COLO668 (cell line): ENCODE results near the gene FEM1C.

Source experiments
- DNase-seq: peaks from one replicate; lab custom pipeline; 2025; ENCODE audit not compliant: unreplicated experiment; lab: John Stamatoyannopoulos, UW

Gene FEM1C, protein sequence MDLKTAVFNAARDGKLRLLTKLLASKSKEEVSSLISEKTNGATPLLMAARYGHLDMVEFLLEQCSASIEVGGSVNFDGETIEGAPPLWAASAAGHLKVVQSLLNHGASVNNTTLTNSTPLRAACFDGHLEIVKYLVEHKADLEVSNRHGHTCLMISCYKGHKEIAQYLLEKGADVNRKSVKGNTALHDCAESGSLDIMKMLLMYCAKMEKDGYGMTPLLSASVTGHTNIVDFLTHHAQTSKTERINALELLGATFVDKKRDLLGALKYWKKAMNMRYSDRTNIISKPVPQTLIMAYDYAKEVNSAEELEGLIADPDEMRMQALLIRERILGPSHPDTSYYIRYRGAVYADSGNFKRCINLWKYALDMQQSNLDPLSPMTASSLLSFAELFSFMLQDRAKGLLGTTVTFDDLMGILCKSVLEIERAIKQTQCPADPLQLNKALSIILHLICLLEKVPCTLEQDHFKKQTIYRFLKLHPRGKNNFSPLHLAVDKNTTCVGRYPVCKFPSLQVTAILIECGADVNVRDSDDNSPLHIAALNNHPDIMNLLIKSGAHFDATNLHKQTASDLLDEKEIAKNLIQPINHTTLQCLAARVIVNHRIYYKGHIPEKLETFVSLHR

DNA sequence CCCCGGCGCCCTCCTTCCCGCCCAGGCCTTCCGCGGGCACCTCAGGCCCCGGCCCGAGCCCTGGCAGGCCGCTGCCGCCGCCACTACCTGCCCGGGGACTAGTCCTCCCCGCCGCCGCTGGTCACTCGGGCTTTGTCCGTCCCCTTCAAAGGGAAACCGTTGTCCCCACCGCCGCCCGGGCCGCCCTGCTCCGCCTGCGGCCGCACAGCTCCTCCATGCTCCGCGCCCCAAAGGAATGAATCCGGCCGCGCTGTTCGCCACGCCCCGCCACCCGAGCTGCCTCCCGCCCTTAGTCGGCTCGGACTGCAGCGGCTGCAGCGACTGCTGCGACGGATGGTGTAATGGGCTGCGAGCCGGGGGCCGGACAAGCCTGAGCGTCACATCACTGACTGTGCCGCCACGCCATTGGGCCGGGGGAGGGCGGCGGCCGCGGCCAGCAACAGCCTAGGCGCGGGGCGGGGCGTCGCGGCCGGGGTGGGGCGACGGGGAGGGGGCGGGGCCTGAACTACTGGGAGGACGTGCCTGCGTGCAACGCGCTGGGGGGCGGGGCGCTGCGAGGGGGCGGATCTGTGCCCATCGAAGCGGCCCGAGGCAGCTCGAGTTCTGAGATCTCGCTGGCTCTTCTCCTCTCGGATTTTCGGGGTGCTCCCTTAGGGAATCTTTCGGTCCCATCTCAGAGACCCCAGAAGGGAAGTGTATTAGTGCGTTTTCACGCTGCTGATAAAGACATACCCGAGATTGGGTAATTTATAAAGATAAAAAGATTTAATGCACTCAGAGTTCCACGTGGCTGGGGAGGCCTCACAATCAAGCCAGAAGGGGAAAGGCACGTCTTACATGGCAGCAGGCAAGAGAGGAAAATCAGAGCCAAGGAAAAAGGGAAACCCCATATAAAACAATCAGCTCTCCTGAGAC, at the start of gene FEM1C:
TSS of gene FEM1C (minus strand) at position 340 of the 915 bp plus-strand sequence. CDS start 1,282 bp downstream, outside the sequence.
- DNase-seq: peak; percentile 93

DNA sequence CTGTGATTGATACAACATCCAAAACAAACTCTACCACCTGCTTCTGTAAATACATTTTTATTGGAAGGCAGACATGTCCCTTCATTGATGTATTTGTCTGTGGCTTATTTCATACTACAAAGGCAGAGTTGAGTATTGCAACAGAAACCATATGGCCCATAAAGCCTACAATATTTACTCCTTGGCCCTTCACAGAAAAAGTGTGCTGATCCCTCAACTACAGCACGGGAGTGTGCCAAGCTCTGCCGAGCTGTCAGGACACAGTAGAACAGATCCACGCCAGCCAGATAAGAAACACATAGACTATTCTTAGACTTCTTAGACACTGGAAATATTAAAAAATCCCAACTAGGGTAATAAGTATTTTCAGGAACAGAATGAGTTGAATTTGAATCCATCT, 44.5 kb upstream of the FEM1C start:
- DNase-seq: no peak

- no peak for DNase-seq
Measured at GRCh38 chr5:115588640-115589039, 44.1 kb upstream of the FEM1C start.

DNA sequence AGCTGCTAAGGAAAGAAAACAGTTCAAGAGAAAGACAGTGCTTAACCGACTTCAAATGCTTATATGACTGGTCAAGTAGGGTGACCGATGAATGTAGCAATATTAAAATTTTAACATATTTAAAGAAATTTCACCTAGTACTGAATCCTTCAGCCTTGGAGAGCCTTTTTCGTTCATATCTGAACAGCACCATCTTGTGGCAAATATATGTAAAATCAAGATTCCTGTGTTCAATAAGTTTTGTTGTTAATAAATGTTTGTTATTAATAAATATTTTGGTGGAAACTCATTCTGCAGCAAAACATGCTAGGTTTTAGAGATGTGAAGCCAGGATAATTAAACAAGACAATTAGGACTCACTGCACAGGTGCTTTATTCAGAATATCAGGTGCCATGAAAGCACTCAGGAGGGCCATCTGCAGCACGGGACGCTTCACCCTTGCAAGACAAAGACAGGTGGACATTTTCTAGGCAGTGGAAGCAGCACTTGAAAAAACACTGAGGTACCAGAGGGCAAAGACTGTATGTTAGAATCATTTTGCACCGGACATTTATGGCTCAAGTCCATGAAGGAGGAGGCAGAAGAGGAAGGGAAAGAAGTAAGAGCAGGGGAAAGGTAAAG, 42.1 kb upstream of the FEM1C start:
- no peak for DNase-seq

- no peak for DNase-seq
Measured at GRCh38 chr5:115585265-115585664, 40.7 kb upstream of the FEM1C start.

GRCh38 chr5:115584501-115584900, 39.9 kb upstream of the FEM1C start:
- DNase-seq: no peak

DNA sequence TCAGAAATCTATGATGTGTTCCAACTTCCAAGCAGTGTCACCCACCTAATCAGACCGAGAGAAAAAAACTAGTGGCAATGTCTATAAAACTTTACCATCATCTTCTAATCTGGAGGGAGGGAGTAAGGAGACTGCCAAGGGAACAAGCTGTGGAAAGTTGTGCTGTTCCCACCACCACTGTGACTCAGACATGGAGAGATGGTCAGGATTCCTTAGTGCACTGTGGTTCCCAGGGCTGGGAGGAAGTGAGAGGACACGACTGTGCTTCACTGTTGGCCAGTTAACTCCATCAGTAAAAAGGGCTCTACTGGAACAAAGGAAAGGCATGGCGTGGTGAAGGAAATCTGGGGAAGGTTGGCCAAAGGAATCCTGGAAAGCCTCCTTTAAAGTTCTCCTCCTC, 38.9 kb upstream of the FEM1C start:
- no peak for DNase-seq

GRCh38 chr5:115580941-115581340, 36.4 kb upstream of the FEM1C start:
- no peak for DNase-seq

DNA sequence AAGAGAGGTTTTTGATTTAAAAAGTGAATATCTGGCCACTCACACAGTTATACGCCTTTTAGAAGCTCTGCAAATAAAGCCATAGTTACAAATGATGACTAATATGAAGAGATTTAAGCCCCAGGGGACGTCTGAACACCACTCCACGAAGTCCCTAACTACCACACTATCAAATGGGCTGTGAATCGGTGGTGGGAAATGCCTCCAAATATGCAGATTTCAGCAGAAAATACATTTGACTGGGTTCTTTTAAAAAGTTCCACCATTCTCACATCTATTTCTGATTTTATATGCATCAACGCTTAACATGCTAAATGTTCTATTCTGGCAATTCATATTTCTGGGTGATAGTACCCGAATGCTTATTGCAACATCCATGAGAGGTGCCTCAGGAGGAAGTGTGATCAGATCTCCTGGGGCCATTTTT, 35.2 kb upstream of the FEM1C start:
- no peak for DNase-seq

GRCh38 chr5:115579216-115579615, 34.6 kb upstream of the FEM1C start:
- no peak for DNase-seq

- DNase-seq: no peak
Measured at GRCh38 chr5:115578657-115579056, 34.1 kb upstream of the FEM1C start.

- no peak for DNase-seq
Measured at GRCh38 chr5:115577741-115578140, 33.2 kb upstream of the FEM1C start.

DNA sequence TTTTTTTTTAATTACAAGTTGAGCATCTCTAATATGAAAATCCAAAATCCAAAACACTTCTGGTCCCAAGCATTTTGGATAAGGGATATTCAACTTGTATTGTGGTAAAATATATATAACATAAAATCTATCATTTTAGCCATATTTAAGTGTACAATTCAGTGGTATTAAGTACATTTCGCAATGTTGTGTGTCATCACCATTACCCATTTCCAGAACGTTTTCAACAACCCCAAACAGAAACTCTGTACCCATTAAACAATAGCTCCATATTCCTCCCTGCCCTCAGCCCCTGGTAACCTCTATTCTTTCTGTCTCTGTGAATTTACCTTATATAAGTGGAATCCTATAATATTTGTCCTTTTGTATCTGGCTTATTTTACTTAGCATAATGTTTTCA, 32.8 kb upstream of the FEM1C start:
- no peak for DNase-seq

GRCh38 chr5:115575167-115576070, 30.8 kb upstream of the FEM1C start:
- DNase-seq: no peak

DNA sequence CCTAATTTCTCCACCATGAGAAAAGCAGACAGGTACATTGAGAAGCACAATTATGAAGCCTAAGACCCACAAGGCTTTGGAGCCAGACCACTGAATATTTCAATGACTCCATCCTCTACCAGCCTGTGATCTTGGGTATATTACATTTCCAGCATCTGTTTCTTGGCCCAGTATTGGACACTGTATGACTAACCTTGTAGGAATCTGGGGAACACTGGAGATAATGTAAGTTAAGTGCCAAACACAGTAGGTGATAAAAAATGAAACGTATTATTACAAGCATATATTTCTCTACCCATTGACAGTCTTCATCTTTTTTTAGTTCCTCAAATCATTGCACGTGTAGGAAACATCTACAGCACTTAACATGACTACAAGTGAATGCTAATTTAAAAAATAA, 28.6 kb upstream of the FEM1C start:
- DNase-seq: no peak

GRCh38 chr5:115571441-115571878, 26.9 kb upstream of the FEM1C start:
- no peak for DNase-seq

- DNase-seq: no peak
Measured at GRCh38 chr5:115568668-115569067, 24.1 kb upstream of the FEM1C start.

- DNase-seq: no peak
Measured at GRCh38 chr5:115565233-115565632, 20.7 kb upstream of the FEM1C start.

DNA sequence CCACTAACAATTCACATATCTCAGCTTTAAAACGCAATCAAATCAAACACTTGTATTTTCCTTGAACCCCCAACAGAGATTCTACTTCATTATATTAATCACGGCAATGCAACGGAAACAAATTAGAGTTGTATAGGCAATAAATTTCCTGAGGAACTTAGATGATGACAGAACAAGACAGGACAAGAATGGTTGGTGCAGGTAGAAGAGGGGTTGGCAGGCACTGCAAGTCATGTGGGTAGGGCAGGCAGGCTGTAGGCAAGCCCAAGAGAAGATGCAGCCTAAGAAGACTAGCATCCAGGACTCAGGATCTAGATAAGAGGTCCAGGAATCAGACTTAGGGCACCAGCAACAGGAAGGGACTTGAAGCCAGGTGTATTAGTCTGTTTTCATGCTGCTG, 16.6 kb upstream of the FEM1C start:
- no peak for DNase-seq

GRCh38 chr5:115559524-115559923, 14.9 kb upstream of the FEM1C start:
- no peak for DNase-seq
